H1 (cell line): ENCODE data around the gene TRNP1. TPM values are rescaled to one million over a fixed set of nuclear protein-coding genes. Genes with fewer than 3 reads are reported as not detected.
A peak's percentile ranks its signal among the peaks of the same experiment; 100 is the strongest.

ENCODE experiments used
- CTCF ChIA-PET: fragments of 300-600 bp; sonication (Branson Sonifier 250); formaldehyde crosslinking; loops from one replicate; lab custom pipeline; 2021; ENCODE audit not compliant: partially characterized antibody; lab: Charles Lee
- POLR2A ChIA-PET: fragments of 300-600 bp; sonication (Branson Sonifier 250); formaldehyde crosslinking; loops from one replicate; lab custom pipeline; 2021; ENCODE audit warnings: inconsistent platforms; ENCODE audit not compliant: partially characterized antibody; lab: Charles Lee
- DNase-seq, 2 experiments: peaks; one replicate each; pipeline versions ENCODE4 v3.0.0 to v3.0.0-alpha.2; 2010 to 2022; ENCODE audit warnings: low spot score in 2 of 2, low read depth in 1 of 2, mixed read lengths in 1 of 2
- FAIRE-seq: peaks from 2 replicates; lab custom pipeline; 2011; peaks lifted over from hg19 to GRCh38; lab: Jason Lieb, UNC
- H2AFZ ChIP-seq: 2 replicates; pipeline ENCODE4 v1.8.1; 2012; ENCODE audit warnings: low read length, inconsistent platforms
- H2AK5ac ChIP-seq: 2 replicates; pipeline ENCODE4 v1.6.1; 2013; ENCODE audit warnings: low read depth, low read length
- H2BK120ac ChIP-seq: replicated peaks from 2 replicates; pipeline ENCODE3; 2013; ENCODE audit warnings: low read depth, low read length, inconsistent platforms
- H2BK12ac ChIP-seq: 2 replicates; pipeline ENCODE4 v1.6.1; 2013; ENCODE audit warnings: low read depth, low read length
- H2BK15ac ChIP-seq: 2 replicates; pipeline ENCODE4 v1.6.1; 2013; ENCODE audit warnings: low read length
- H2BK20ac ChIP-seq: 2 replicates; pipeline ENCODE4 v1.6.1; 2013; ENCODE audit warnings: low read length
- H2BK5ac ChIP-seq: 2 replicates; pipeline ENCODE4 v1.6.1; 2013; ENCODE audit warnings: low read depth, low read length
- H3K14ac ChIP-seq: 2 replicates; pipeline ENCODE4 v1.6.1; 2013; ENCODE audit warnings: inconsistent platforms; ENCODE audit not compliant: insufficient read length
- H3K18ac ChIP-seq: 2 replicates; pipeline ENCODE4 v1.6.1; 2013; ENCODE audit warnings: low read length; ENCODE audit errors: extremely low read depth
- H3K23ac ChIP-seq: 2 replicates; pipeline ENCODE4 v1.6.1; 2013; ENCODE audit warnings: inconsistent platforms; ENCODE audit not compliant: insufficient read length
- H3K23me2 ChIP-seq: 2 replicates; pipeline ENCODE4 v1.6.1; 2013; ENCODE audit warnings: low read depth, low read length
- H3K27ac ChIP-seq: 2 replicates; pipeline ENCODE4 v1.6.1; 2011; ENCODE audit warnings: low read depth, low read length, inconsistent platforms
- H3K27me3 ChIP-seq, 4 experiments: replicated peaks in 1 of 4; 1 replicate in 1 of 4; 2 replicates in 3 of 4; pipeline versions ENCODE4 v1.6.1 to v1.8.1; 2011 to 2013; ENCODE audit warnings: low read length in 3 of 4, mild to moderate bottlenecking in 3 of 4, inconsistent platforms in 2 of 4, mixed read lengths in 2 of 4, moderate library complexity in 1 of 4; ENCODE audit not compliant: control insufficient read depth in 3 of 4, insufficient read depth in 3 of 4; ENCODE audit errors: extremely low read depth in 1 of 4
- H3K36me3 ChIP-seq, 4 experiments: 2 replicates each; pipeline versions ENCODE4 v1.6.1 to v1.8.1; 2011 to 2013; ENCODE audit warnings: mild to moderate bottlenecking in 4 of 4, low read length in 3 of 4, moderate library complexity in 2 of 4, control low read depth in 1 of 4, inconsistent platforms in 1 of 4; ENCODE audit not compliant: insufficient read depth in 4 of 4, control insufficient read depth in 2 of 4
- H3K4ac ChIP-seq: replicated peaks from 2 replicates; pipeline ENCODE3; 2013; ENCODE audit warnings: low read length, low read depth, mixed read lengths, inconsistent platforms; ENCODE audit not compliant: insufficient read length
- H3K4me1 ChIP-seq, 4 experiments: replicated peaks in 1 of 4; 1 replicate in 1 of 4; 2 replicates in 3 of 4; pipeline versions ENCODE4 v1.6.1 to v1.8.1; 2011 to 2013; ENCODE audit warnings: low read length in 3 of 4, inconsistent platforms in 2 of 4, mixed read lengths in 1 of 4; ENCODE audit not compliant: insufficient read depth in 4 of 4, control insufficient read depth in 3 of 4
- H3K4me2 ChIP-seq, 2 experiments: 2 replicates each; pipeline versions ENCODE4 v1.6.1 to v1.8.1; 2011 to 2013; ENCODE audit warnings: low read depth in 2 of 2, low read length in 2 of 2, control low read depth in 1 of 2, inconsistent platforms in 1 of 2, mild to moderate bottlenecking in 1 of 2; ENCODE audit not compliant: insufficient read depth in 1 of 2
- H3K4me3 ChIP-seq, 4 experiments: fragments of 200-600, 300-600 bp in 1 of 4; sonication (generic), shearing (Covaris generic), sonication (Bioruptor Twin) in 1 of 4; 2 replicates each; pipeline versions ENCODE4 v1.5.1 to v1.8.1; 2011 to 2016; ENCODE audit warnings: low read length in 4 of 4, low read depth in 3 of 4, control low read depth in 2 of 4, inconsistent platforms in 2 of 4, mild to moderate bottlenecking in 2 of 4, mixed read lengths in 1 of 4, moderate library complexity in 1 of 4; ENCODE audit not compliant: insufficient read depth in 2 of 4; ENCODE audit errors: extremely low read depth in 1 of 4
- H3K56ac ChIP-seq: replicated peaks from 2 replicates; pipeline ENCODE3; 2013; ENCODE audit warnings: low read depth, mild to moderate bottlenecking, mixed read lengths, low read length, inconsistent platforms; ENCODE audit not compliant: insufficient read length
- H3K79me1 ChIP-seq: 2 replicates; pipeline ENCODE4 v1.6.1; 2013; ENCODE audit warnings: low read depth, low read length, control low read depth
- H3K79me2 ChIP-seq, 2 experiments: 2 replicates each; pipeline versions ENCODE4 v1.6.1 to v1.8.1; 2012 to 2013; ENCODE audit warnings: low read length in 2 of 2, mild to moderate bottlenecking in 2 of 2, inconsistent platforms in 1 of 2; ENCODE audit not compliant: insufficient read depth in 2 of 2, control insufficient read depth in 1 of 2
- H3K9ac ChIP-seq, 4 experiments: replicated peaks in 1 of 4; 1 replicate in 1 of 4; 2 replicates in 3 of 4; pipeline versions ENCODE4 v1.6.1 to v1.8.1; 2011 to 2013; ENCODE audit warnings: low read depth in 3 of 4, low read length in 3 of 4, control low read depth in 2 of 4, mild to moderate bottlenecking in 2 of 4, moderate library complexity in 2 of 4, inconsistent platforms in 1 of 4; ENCODE audit errors: extremely low read depth in 1 of 4
- H3K9me3 ChIP-seq, 2 experiments: 2 replicates each; pipeline versions ENCODE4 v1.6.1 to v1.8.1; 2012 to 2013; ENCODE audit warnings: mild to moderate bottlenecking in 2 of 2, moderate library complexity in 2 of 2, control low read depth in 1 of 2, inconsistent platforms in 1 of 2, low read depth in 1 of 2, low read length in 1 of 2, mixed read lengths in 1 of 2; ENCODE audit not compliant: insufficient read depth in 2 of 2
- H4K20me1 ChIP-seq, 2 experiments: replicated peaks in 1 of 2; 2 replicates each; pipeline versions ENCODE3 to v1.8.1; 2011 to 2013; ENCODE audit warnings: inconsistent platforms in 2 of 2, low read length in 2 of 2, mild to moderate bottlenecking in 1 of 2; ENCODE audit not compliant: insufficient read depth in 2 of 2, control insufficient read depth in 1 of 2
- H4K5ac ChIP-seq: 2 replicates; pipeline ENCODE4 v1.6.1; 2013; ENCODE audit warnings: low read length, low read depth, mixed read lengths, inconsistent platforms; ENCODE audit not compliant: insufficient read length
- H4K8ac ChIP-seq: 2 replicates; pipeline ENCODE4 v1.8.0; 2013; ENCODE audit warnings: mild to moderate bottlenecking, moderate library complexity, low read length, inconsistent platforms; ENCODE audit not compliant: insufficient read depth; ENCODE audit errors: extremely low read depth
- H4K91ac ChIP-seq: replicated peaks from 2 replicates; pipeline ENCODE3; 2013; ENCODE audit warnings: low read length, mixed read lengths, inconsistent platforms; ENCODE audit not compliant: insufficient read length
- FOSL1 ChIP-seq: IDR thresholded peaks from 2 replicates; pipeline ENCODE4 v1.6.1; 2011; ENCODE audit warnings: mild to moderate bottlenecking, low read depth, low read length, moderate library complexity; ENCODE audit not compliant: insufficient read depth
- POLR2AphosphoS5 ChIP-seq: IDR thresholded peaks from 2 replicates; pipeline ENCODE4 v1.6.1; 2011; ENCODE audit warnings: low read depth, low read length
- RAD21 ChIP-seq, 2 experiments: IDR thresholded peaks in 1 of 2; conservative IDR thresholded peaks in 1 of 2; 2 replicates each; pipeline ENCODE4 v1.6.1; 2011; ENCODE audit warnings: low read depth in 2 of 2, low read length in 2 of 2, improper control_type of control experiment in 1 of 2, inconsistent platforms in 1 of 2, mild to moderate bottlenecking in 1 of 2, moderate library complexity in 1 of 2
- WGBS, 2 experiments: shearing (Covaris generic) in 1 of 2; methylation state at CpG; one replicate each; pipeline versions ENCODE4 v1.1.6 to v1.1.7; 2013 to 2015; ENCODE audit warnings: low lambda C conversion rate in 2 of 2, mixed read lengths in 2 of 2, inconsistent platforms in 1 of 2, low coverage in 1 of 2, missing lambda C conversion rate in 1 of 2; ENCODE audit not compliant: insufficient replicate concordance in 2 of 2, insufficient coverage in 1 of 2, insufficient read length in 1 of 2; ENCODE audit errors: extremely low coverage in 1 of 2, missing lambda C conversion rate in 1 of 2; 5-methylcytosine and 5-hydroxymethylcytosine counted together
- polyA plus RNA-seq, 7 experiments: library from polyadenylated mRNA; depleted of rRNA in 3 of 7; stranded (reverse) in 5 of 7; unstranded in 2 of 7; fragments of >200 nt in 5 of 7; fragments of 200-250 nt in 2 of 7; gene quantifications; 1 replicate in 5 of 7; 2 replicates in 1 of 7; 4 replicates in 1 of 7; pipeline versions ENCODE4 v1.2.1 to v1.2.3, GENCODE V29; 2011 to 2013; ENCODE audit warnings: missing spikeins in 2 of 7, mixed read lengths in 2 of 7
- total RNA-seq: library from RNA; stranded (reverse); fragmentation: NEBNext Ultra II Directional; extraction: Animal tissue kit (Norgen Biotek cat#: 25700); gene quantifications from 2 replicates; pipeline ENCODE4 v1.2.1, GENCODE V29; 2021

The TRNP1 gene
- total and polyA plus RNA-seq, 2 of the 8 experiments (the other 6 are each of a cell fraction or from before 2014, with no cell fraction given), result 51.7 to 102 TPM

DNA sequence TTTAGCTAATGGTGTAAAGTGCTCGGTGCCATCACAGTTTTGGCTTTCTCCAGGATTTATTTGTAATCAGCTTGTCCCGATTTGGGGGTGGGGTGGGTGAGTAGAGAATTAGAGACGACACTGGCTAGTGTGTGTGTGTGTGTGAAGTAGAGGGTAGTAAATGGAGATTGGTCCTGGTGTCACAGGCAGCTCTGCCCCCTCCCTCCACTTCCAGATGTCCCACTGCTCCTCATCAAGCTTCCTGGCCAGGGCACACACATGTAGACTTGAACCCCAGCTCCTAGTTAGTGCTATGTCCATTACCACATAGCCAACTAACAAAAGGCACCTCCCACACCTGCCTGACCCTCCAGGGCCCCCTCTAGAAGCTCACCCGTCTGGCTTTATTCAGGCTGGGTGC, 3.2 kb downstream of the TRNP1 start:
- Histone ChIP-seq H2BK12ac (peak overlapping the region; percentile 75; the same call in 1 of the 2 replicates), H4K8ac (no peak overlapping the region), H3K4me1 (peaks cover 25 to 51% (median 32%) of the 10 kb centered on the region in 4 experiments), H2BK120ac (no peak overlapping the region), H3K23me2 (peaks cover 15% of the 10 kb centered on the region), H2AFZ (no peak overlapping the region), H3K4me3 (peak overlapping the region in 1 of 4 experiments; percentile 97; a peak in 1 of 8 replicates), H3K23ac (no peak overlapping the region), H3K9me3 (no peaks in the 10 kb centered on the region), H2BK15ac (peak overlapping the region; percentile 88; the same call in 1 of the 2 replicates), H3K4me2 (peak overlapping the region; percentile 91 to 96; a peak in 2 of 4 replicates), H4K5ac (no peak overlapping the region), H3K27ac (no peak overlapping the region), H3K79me2 (peaks cover 2 to 49% of the 10 kb centered on the region in 2 experiments; a peak in 3 of 4 replicates), H4K91ac (no peak overlapping the region), H3K27me3 (no peaks in the 10 kb centered on the region; a peak in 1 of 7 replicates), H2BK5ac (peak overlapping the region; percentile 83; the same call in 1 of the 2 replicates), H3K14ac (no peak overlapping the region), H2BK20ac (peak overlapping the region; percentile 43; the same call in 1 of the 2 replicates), H3K56ac (no peak overlapping the region), H3K9ac (no peak overlapping the region), H2AK5ac (peak overlapping the region; percentile 58; the same call in 1 of the 2 replicates), H3K36me3 (peaks cover 0 to 23% (median 0%) of the 10 kb centered on the region in 4 experiments; a peak in 3 of 8 replicates), H3K18ac (peak overlapping the region; percentile 28; the same call in 1 of the 2 replicates), H4K20me1 (peaks cover 12 to 18% of the 10 kb centered on the region in 2 experiments), H3K79me1 (peaks cover 13% of the 10 kb centered on the region; the same call in 1 of the 2 replicates), H3K4ac (no peak overlapping the region)
- ChIA-PET CTCF (interaction anchor here (0.7 to 12.2 kb wide), 23 partner anchors 7 to 287 kb away, joined by 3 to 143 read pairs (median 7); partner anchors contain the start of genes KDF1 and TENT5B), POLR2A (interaction anchor here (1.1 to 58.9 kb wide), 13 partner anchors 4 to 387 kb away, joined by 3 to 1829 read pairs (median 6); partner anchors contain the start of genes CD164L2, KDF1, TENT5B and TRNP1)
- FAIRE-seq, result no peak
- no peak for DNase-seq
- 79% methylated on average over 4 of the region's 4 CpGs; no CpG with 5 or more reads in 1 of the 2 experiments for WGBS, 2 experiments
- no peak for TF ChIP-seq RAD21 (IDR thresholded peaks at IDR 0.05 in 1 of 2, conservative IDR thresholded peaks at IDR 0.05 in 1 of 2; ENCODE audit: low read depth in 2 of 2, low read length in 2 of 2)
- TF ChIP-seq POLR2AphosphoS5, result peak; percentile 28; the same call in 1 of the 2 replicates
- no peak for TF ChIP-seq FOSL1
